Activated CD8-positive, alpha-beta memory T cell treated with anti-CD3 and anti-CD28 coated beads for 1 hour (primary cell): Measurements from ENCODE around the gene TSPAN14.
"Not testable (repeated sequence)": the region's sequence is repeated elsewhere in the genome, so short reads cannot be mapped to it uniquely, and the experiment has no call there.

Experiments
- DNase-seq, 2 donors: peaks; one replicate each; pipeline ENCODE4 v3.0.0-alpha.2; 2020; ENCODE audit warnings: low read depth in 1 of 2; ENCODE audit errors: extremely low read depth in 1 of 2

The TSPAN14 gene

GRCh38 chr10:80520661-80521470 is 66.8 kb downstream of the TSPAN14 start:
- DNase-seq = no peak

- DNase-seq = no peak
These were observed 68.8 kb downstream of the TSPAN14 start for GRCh38 chr10:80522756-80523363.

- DNase-seq = no peak
These were observed 69.7 kb downstream of the TSPAN14 start for GRCh38 chr10:80523773-80524172.

GRCh38 chr10:80524190-80524909 is 70.2 kb downstream of the TSPAN14 start:
- DNase-seq = no peak

GRCh38 chr10:80526218-80526617 is 72.1 kb downstream of the TSPAN14 start:
- no peak for DNase-seq

- DNase-seq = no peak
These were observed 72.6 kb downstream of the TSPAN14 start for GRCh38 chr10:80526742-80527141.

- no peak for DNase-seq
These were observed 74.1 kb downstream of the TSPAN14 start for GRCh38 chr10:80528185-80528700.

GRCh38 chr10:80528901-80529300 is 74.8 kb downstream of the TSPAN14 start:
- no peak for DNase-seq

GRCh38 chr10:80529604-80530003 is 75.5 kb downstream of the TSPAN14 start:
- peak in 1 of 2 donors; percentile 21 for DNase-seq

- DNase-seq = no peak
These were observed 76.1 kb downstream of the TSPAN14 start for GRCh38 chr10:80530251-80530650.

- DNase-seq = no peak
These were observed 76.7 kb downstream of the TSPAN14 start for GRCh38 chr10:80530816-80531215.

GRCh38 chr10:80532571-80532970 is 78.5 kb downstream of the TSPAN14 start:
- no peak for DNase-seq

GRCh38 chr10:80534059-80534458 is 79.9 kb downstream of the TSPAN14 start:
- not testable (repeated sequence) for DNase-seq

- DNase-seq = not testable (repeated sequence)
These were observed 80.5 kb downstream of the TSPAN14 start for GRCh38 chr10:80534646-80535045.

- peak in 1 of 2 donors; percentile 62 for DNase-seq
These were observed 81.7 kb downstream of the TSPAN14 start for GRCh38 chr10:80535671-80536360.

- no peak for DNase-seq
These were observed 82.3 kb downstream of the TSPAN14 start for GRCh38 chr10:80536361-80536835.

GRCh38 chr10:80537086-80537735 is 83.1 kb downstream of the TSPAN14 start:
- no peak for DNase-seq

- no peak for DNase-seq
These were observed 83.8 kb downstream of the TSPAN14 start, which contains the start of gene SH2D4B for GRCh38 chr10:80537736-80538480. Gene SH2D4B (plus strand): TSS chr10:80537902. CDS start chr10:80538332, 430 bp downstream.

GRCh38 chr10:80538481-80539185 is 84.5 kb downstream of the TSPAN14 start:
- DNase-seq = no peak
